ENCODE measurements around the gene ENOX1. TPM values are rescaled to one million over a fixed set of nuclear protein-coding genes. Genes with fewer than 3 reads are reported as not detected.

Gene ENOX1
- polyA plus RNA-seq, 2 of the 4 experiments (the other 2 are of a cell fraction) = 0.28 to 0.41 TPM

DNA sequence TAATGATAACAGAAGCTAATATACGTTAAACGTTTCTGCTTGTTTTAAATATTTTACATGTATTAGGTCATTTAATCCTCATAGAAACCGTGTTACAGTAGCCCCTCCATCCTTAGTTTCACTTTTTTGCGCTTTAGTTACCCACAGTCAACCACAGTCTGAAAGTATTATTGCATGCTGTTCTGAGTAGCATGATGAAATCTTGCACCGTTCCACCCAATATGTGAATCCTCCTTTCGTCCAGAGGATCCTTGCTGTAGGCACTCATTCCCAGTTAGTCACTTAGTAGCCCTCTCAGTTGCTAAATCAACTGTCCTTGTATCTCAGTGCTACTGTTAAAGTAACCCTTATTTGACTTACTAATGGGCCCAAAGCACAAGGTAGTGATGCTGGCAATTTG lies 257.8 kb downstream of the ENOX1 start:
- Histone ChIP-seq H3K9me3 (no peaks in the 10 kb centered on the region), H3K4me2 (no peak overlapping the region), H3K27ac (no peak overlapping the region), H3K4me3 (no peak overlapping the region), H3K4me1 (no peaks in the 10 kb centered on the region)
- CTCF ChIA-PET = no interaction called here
- ATAC-seq (no peak), DNase-seq (ENCODE audit: low read depth in 1 of 2, low spot score in 1 of 2) (no peak), FAIRE-seq (no peak)
- TF ChIP-seq NPAS2 (CRISPR knock-in tag; IDR thresholded peaks at IDR 0.05; ENCODE audit: borderline replicate concordance) (no peak), ZC3H11A (IDR thresholded peaks at IDR 0.05) (no peak), HOXB13 (CRISPR knock-in tag; IDR thresholded peaks at IDR 0.05; ENCODE audit: low read depth) (no peak), HES2 (IDR thresholded peaks at IDR 0.05) (no peak), FOXS1 (CRISPR knock-in tag; IDR thresholded peaks at IDR 0.05) (no peak)
- POLR2A ChIA-PET = no interaction called here
- 78% methylated on average over 6 of the region's 6 CpGs for WGBS (ENCODE audit: missing lambda C conversion rate)

DNA sequence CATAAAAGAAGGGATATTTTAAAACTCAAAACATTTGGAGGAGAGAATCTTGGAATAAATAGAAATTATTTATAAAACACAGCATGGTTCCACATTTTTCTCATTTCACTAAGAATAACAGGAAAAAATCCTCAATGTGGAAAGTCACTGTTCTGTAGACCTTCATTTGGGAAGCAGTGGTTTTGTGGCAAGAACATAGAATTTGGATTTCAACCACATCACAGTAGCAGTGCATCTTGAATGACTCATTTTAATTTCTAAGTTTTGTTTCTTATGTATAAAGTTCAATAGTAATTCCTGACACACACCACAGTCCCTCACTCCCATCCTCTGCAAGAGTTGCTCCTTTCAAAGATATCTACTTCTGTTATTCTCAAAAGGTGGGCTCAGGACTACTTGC lies 264.0 kb downstream of the ENOX1 start:
- DNase-seq (ENCODE audit: low read depth in 1 of 2, low spot score in 1 of 2) (no peak), FAIRE-seq (no peak), ATAC-seq (no peak)
- POLR2A ChIA-PET = no interaction called here
- no peak overlapping the region for H3K4me2 ChIP-seq
- CTCF ChIA-PET = no interaction called here
- H3K4me3 ChIP-seq = no peak overlapping the region
- TF ChIP-seq ZSCAN20 (CRISPR knock-in tag; IDR thresholded peaks at IDR 0.05) = no peak
- TF ChIP-seq HOXA7 (CRISPR knock-in tag; IDR thresholded peaks at IDR 0.05) = no peak
- TF ChIP-seq CHD4 (IDR thresholded peaks at IDR 0.05; ENCODE audit: borderline replicate concordance) = no peak
- no peak for TF ChIP-seq RNF2 (IDR thresholded peaks at IDR 0.05; ENCODE audit: borderline replicate concordance, low read depth)
- TF ChIP-seq CEBPB (IDR thresholded peaks at IDR 0.05) = no peak
- no peak for TF ChIP-seq RARB (CRISPR knock-in tag; IDR thresholded peaks at IDR 0.05)
- TF ChIP-seq RFX5 (IDR thresholded peaks at IDR 0.05) = no peak
- TF ChIP-seq ZC3H11A (IDR thresholded peaks at IDR 0.05) = no peak
- TF ChIP-seq RCOR1 (IDR thresholded peaks at IDR 0.05; ENCODE audit: low read depth, low read length) = no peak
- no peak for TF ChIP-seq CTCF (IDR thresholded peaks at IDR 0.05)
- no peak for TF ChIP-seq MYC (IDR thresholded peaks at IDR 0.05; ENCODE audit: borderline replicate concordance, low read length)
- no peak for TF ChIP-seq MAFK (IDR thresholded peaks at IDR 0.05; ENCODE audit: partially characterized antibody)
- TF ChIP-seq NR3C1 (IDR thresholded peaks at IDR 0.05) = no peak
- no peak for TF ChIP-seq EHF (CRISPR knock-in tag; IDR thresholded peaks at IDR 0.05)
- TF ChIP-seq, protein P1, sequence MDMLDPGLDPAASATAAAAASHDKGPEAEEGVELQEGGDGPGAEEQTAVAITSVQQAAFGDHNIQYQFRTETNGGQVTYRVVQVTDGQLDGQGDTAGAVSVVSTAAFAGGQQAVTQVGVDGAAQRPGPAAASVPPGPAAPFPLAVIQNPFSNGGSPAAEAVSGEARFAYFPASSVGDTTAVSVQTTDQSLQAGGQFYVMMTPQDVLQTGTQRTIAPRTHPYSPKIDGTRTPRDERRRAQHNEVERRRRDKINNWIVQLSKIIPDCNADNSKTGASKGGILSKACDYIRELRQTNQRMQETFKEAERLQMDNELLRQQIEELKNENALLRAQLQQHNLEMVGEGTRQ (IDR thresholded peaks at IDR 0.05) = no peak
- TF ChIP-seq TFCP2L1 (CRISPR knock-in tag; IDR thresholded peaks at IDR 0.05) = no peak
- TF ChIP-seq HOXB5 (CRISPR knock-in tag; IDR thresholded peaks at IDR 0.05) = no peak
- H3K9me3 ChIP-seq = no peaks in the 10 kb centered on the region
- H3K4me1 ChIP-seq = no peaks in the 10 kb centered on the region
- no peak overlapping the region for H3K27ac ChIP-seq

GRCh38 chr13:43520351-43520750 lies 266.4 kb downstream of the ENOX1 start:
- ChIA-PET CTCF (no interaction called here), POLR2A (no interaction called here)
- 56% methylated on average over 5 of the region's 5 CpGs for WGBS (ENCODE audit: missing lambda C conversion rate)
- DNase-seq (ENCODE audit: low read depth in 1 of 2, low spot score in 1 of 2) (no peak), ATAC-seq (no peak), FAIRE-seq (no peak)
- Histone ChIP-seq H3K27ac (no peak overlapping the region), H3K4me1 (no peaks in the 10 kb centered on the region), H3K9me3 (no peaks in the 10 kb centered on the region), H3K4me3 (no peak overlapping the region), H3K4me2 (no peak overlapping the region)
- TF ChIP-seq, protein P2, sequence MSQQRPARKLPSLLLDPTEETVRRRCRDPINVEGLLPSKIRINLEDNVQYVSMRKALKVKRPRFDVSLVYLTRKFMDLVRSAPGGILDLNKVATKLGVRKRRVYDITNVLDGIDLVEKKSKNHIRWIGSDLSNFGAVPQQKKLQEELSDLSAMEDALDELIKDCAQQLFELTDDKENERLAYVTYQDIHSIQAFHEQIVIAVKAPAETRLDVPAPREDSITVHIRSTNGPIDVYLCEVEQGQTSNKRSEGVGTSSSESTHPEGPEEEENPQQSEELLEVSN (IDR thresholded peaks at IDR 0.05; ENCODE audit: borderline replicate concordance, low read depth) = no peak
- TF ChIP-seq CBX8 (IDR thresholded peaks at IDR 0.05) = no peak
- no peak for TF ChIP-seq EHMT2 (IDR thresholded peaks at IDR 0.05; ENCODE audit: low read depth)
